Urothelium cell line (cell line): ENCODE results near the gene EEF1AKMT2.
"Not testable (repeated sequence)": the region's sequence is repeated elsewhere in the genome, so short reads cannot be mapped to it uniquely, and the experiment has no call there.

ENCODE experiments used
- DNase-seq: peaks from one replicate; pipeline ENCODE4 v3.0.0; 2011; ENCODE audit warnings: low spot score, mixed read lengths
- FAIRE-seq: peaks from 2 replicates; lab custom pipeline; 2011; peaks lifted over from hg19 to GRCh38; lab: Jason Lieb, UNC

EEF1AKMT2 gene

DNA sequence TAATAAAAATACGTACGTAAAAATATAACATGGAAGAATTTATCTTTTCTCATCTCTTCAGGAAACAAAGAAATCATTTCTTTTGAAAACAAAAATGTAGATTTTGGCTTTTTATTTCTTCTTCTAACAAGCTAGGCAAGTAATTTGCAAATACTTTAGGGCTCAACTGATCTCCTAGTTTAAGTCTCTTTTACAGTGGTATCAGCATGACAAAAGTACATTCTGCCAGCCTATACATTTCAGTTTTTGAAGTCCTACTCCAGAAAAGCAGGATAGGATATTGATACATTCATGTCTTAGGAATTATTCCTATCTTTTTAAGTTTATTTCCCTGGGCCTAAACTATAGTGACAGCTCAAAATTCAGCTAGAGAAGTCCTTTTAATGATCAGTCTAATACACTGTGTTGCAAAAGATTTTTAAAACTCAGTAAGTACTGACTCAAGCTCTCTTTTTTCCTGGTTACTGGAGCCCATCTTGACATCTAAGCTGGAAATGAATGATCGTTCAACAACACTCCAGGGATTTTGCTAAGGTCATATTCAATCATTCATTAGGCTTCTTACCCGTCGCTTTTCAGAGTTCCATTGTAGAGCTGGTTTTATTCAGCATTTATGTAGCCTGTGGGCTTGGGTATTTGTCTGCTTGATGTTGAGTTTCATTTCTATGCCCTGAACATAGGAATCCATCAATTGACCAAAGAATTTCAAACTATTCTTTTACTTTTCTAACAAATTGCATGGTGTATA, 35.4 kb downstream of the EEF1AKMT2 start:
- FAIRE-seq (no peak), DNase-seq (no peak)

GRCh38 chr10:124755581-124755980, 36.1 kb downstream of the EEF1AKMT2 start:
- DNase-seq: no peak
- FAIRE-seq: no peak

DNA sequence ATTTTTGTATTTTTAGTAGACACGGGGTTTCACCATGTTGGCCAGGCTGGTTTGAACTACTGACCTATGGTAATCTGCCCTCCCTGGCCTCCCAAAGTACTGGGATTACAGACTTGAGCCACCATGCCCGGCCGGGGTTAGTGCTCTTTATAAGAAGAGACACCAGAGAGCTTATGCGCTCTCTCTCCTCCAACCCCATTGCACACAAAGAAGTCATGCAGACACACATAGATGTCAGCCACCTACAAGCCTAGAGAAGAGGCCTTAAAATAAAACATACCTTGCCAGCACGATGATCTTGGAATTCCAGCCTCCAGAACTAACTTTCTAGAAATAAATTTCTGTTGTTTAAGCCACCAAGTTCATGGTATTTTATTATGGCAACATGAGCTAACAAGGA, 37.5 kb downstream of the EEF1AKMT2 start:
- no peak for FAIRE-seq
- no peak for DNase-seq

GRCh38 chr10:124748953-124749645, 42.6 kb downstream of the EEF1AKMT2 start:
- DNase-seq (no peak), FAIRE-seq (no peak)

DNA sequence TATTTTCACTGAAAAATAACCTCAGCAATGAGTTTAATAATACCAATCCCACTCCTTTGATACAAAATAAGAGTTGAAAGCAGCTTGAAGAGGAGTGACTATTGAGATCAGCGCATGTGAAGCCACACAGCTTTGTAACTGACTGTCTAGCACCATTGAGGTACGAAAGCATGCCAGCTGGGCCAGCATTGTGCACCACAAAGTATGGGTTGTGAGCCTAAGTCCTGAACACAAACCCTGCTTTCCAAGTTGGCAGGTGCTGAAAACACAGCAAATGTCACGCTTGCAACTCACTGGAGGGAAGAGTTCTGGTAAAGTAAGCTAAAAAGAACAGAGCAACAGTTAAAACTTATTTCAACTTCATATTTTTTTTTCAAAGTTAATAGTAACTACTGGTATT, 43.5 kb downstream of the EEF1AKMT2 start:
- DNase-seq (no peak), FAIRE-seq (no peak)

GRCh38 chr10:124747745-124748144, 43.9 kb downstream of the EEF1AKMT2 start:
- FAIRE-seq: no peak
- no peak for DNase-seq

DNA sequence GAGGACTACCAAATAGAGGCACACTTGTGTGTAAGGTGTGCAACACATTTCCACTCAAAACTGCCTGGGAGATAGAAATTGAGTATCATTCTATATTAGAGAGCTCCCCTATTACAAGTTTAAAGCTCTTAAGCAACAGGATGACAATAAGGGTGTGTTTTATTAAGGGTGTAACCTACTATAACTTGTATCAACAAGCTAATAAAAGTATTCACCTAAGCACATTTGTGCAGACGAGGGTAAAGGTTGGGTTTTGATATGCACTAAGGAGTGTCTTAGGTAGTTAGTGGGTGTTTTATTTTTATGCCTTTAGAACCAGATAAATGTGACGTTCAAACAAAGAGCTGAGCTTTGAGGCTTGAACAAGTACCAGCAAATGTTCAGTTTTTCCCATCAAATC, 44.7 kb downstream of the EEF1AKMT2 start:
- DNase-seq: no peak
- no peak for FAIRE-seq

- not testable (repeated sequence) for FAIRE-seq, DNase-seq
Measured at GRCh38 chr10:124746447-124746846, 45.2 kb downstream of the EEF1AKMT2 start.

GRCh38 chr10:124745673-124746072, 46.0 kb downstream of the EEF1AKMT2 start:
- DNase-seq (no peak), FAIRE-seq (no peak)

DNA sequence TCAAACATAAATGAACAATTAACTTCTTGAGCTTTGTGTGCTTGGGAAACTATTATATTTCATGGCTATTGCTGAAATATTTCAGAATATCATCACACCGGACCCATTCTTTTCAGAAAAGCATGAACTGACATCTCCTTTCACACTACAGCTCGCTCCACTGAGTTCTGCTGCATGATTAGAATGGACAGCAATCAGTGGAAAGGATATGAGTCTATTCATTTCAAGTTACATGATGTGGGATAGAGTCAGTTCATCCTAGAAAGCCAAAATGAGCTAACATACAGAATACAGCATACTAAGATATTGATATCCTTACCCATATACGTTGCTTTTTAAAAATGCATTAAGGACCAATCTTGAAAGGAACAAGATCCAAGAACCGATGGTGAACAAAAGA, 46.4 kb downstream of the EEF1AKMT2 start:
- DNase-seq: no peak
- no peak for FAIRE-seq

DNA sequence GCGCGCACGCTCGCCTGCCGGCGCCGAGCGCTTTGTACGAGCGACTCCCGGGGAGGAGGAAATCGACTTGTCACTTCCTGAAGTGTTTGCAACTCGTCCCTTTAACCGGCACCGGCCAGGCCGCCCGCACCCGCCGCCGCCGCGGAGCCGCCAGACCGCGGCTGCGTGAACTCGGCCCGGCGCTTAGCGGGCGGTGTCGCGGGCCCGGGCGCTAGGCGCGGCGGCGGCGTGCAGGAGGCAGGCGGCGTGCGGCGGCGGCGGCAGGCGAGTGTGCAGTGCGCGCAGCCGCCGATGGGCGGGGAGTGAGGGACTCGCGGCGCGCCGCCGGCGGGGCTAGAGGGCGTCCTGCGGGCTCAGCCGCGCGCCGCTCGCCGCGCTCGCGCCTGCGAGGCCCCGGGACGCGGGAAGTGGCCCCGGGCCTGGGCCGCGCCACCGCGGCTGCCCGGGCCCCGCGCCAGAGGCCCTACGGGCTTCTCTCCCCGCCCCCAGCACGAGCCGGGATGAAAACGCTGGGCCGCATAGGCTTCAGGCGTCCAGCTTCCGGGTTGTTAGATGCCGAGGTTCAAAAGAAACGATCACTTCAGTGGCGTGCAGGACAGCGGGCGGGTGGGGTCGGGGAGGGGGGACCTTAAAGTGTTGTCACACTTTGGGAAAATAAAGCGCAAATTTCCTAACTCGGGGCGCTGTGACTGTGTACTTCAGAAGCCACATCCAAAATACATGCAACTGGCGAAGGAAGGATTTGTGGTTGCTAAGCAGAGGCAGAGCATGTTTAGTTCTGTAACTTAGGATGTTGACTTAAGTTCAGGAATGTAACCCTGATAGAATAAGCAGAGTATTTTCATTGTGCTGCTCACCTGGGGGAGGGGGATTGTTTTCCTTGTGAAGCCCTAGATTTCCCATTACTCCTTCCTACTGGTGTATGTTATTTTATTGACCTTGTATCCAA, 47.3 kb downstream of the EEF1AKMT2 start, which contains the start of gene FAM53B:
FAM53B (minus strand) TSS at position 277 of the 949 bp plus-strand sequence. CDS start 37,665 bp downstream, outside the sequence.
- FAIRE-seq (no peak), DNase-seq (peak; percentile 91)

- FAIRE-seq: no peak
- DNase-seq: peak; percentile 29
Measured at GRCh38 chr10:124743191-124744101, 48.2 kb downstream of the EEF1AKMT2 start.

DNA sequence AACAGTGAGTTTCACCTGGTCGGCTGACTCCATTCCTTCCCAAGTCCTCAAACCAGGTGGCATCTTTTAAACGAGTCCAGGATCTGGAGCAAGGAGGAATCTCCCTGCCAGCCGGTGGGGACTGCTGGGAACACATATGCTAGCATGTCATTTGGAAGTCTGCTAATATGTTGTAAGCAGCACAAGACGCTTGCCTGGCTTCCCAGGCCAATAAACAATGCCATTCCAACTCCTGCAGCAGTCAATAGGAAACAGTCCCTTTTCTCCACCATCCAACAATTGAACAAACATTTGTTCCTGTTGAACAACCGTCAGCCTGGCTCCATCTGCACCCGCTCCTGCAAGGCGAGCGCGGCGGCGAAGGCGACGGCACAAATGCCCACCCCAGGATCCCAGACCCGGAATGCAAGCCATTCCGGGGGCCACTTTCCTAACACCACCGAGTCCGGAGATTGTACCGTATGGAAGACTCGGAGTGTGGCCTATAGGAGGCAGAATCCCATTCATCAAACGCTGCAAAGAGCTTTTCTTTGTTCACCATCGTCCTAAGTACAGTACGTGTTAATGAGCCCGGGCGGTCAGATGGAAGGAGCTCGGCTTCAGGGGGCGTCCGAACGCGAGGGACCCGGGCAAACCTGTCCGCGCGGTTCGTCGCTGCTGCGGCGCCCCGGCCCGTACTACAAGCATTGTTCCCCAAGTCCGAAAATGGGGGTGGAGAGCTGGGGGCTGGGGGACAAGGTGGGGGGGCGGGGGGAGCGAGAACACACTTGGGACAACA, 49.1 kb downstream of the EEF1AKMT2 start:
- FAIRE-seq (no peak), DNase-seq (peak; percentile 30)

GRCh38 chr10:124741922-124742412, 49.7 kb downstream of the EEF1AKMT2 start:
- no peak for FAIRE-seq
- DNase-seq: no peak

DNA sequence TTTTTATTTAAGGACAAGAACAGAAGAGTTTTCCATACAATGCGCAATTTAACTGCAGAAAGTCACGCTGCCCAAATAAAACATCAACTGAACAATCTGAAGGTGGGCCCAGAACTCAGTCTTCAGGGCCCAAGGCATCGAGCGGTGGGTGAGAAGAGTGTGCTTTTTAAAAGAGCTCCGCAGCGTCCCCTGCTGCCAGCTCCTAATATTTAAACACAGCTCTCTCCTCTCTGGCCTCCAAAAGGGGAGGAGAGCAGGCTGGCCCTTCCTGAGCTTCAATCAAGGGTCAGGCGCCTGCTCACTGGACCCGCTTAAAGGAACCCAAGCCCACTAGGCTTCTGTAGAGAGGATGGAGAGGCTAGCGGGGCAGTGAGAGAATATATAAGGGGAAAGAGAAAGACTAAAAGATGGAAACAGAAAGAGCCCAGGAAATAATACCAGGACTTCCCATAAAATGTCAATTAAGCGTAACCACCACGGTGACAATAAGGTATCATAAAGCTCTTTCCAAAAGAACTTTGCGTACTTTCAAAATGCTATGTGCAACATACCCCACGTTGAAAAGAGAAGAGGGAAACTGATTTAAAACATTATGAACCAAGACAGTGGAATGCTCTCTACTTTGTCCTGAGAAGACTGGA, 50.3 kb downstream of the EEF1AKMT2 start:
- FAIRE-seq (no peak), DNase-seq (peak; percentile 72)

DNA sequence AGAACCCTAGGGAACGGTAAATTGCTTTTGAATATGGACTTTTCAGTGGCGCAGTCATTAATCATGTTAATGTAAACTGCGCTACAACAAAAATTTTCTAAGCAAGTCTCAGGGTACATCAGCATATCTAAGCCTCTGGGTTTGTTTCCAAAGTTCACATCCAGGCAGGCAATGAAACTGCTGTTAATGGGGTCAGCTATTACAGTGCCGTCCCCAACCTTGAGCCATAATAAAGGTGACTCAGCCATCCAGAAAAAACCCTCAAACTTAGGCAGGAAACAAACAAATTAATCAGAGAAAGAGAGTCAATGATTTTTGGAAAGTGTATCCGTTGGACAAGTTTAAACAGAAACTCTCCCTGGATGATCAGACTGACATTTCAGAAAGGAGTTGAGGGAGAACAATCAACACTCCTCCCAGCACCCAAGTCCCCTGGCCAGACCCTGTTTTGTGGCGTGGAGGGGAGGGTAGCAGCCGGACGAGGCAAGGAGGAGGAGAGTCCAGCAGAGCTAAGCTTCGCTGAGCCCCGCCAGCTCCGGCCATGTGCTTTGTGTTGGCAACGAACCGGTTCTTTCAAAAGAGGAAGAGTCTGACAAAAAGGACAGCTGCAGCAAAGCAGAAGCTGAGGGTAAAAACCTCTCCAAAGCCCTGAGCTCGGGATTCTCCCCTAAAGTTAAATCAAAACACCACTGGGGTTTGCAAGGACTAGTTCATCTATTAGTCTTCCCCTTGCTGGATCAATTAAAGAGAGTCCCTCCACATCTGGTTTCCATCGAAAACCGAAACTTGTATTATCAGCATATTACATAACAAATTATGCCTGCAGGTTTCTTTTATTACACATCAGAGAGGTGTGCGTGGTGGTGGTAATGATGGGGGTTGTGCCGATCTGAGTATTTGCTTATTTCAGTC, 51.1 kb downstream of the EEF1AKMT2 start:
- FAIRE-seq (no peak), DNase-seq (no peak)

GRCh38 chr10:124739986-124740368, 51.7 kb downstream of the EEF1AKMT2 start:
- FAIRE-seq (no peak), DNase-seq (no peak)
